ENCODE results near the gene COIL. TPM values are rescaled to one million over a fixed set of nuclear protein-coding genes. Genes with fewer than 3 reads are reported as not detected.
"Not testable (repeated sequence)": the region's sequence is repeated elsewhere in the genome, so short reads cannot be mapped to it uniquely, and the experiment has no call there.

COIL gene
- total RNA-seq, 2 experiments from 2014 or later, result 20.5 to 20.7 TPM

GRCh38 chr17:56966338-56966737 lies 5.5 kb upstream of the COIL start:
- Histone ChIP-seq H3K4me2 (ENCODE audit: low read length) (no peak overlapping the region), H3K4me1 (ENCODE audit: insufficient read depth, low read length, poor library complexity, severe bottlenecking) (peaks cover 13% of the 10 kb centered on the region), H3K9me3 (ENCODE audit: low read length) (peaks cover 17% of the 10 kb centered on the region; the same call in 1 of the 2 replicates), H3K9me2 (ENCODE audit: insufficient read depth, low read length) (no peaks in the 10 kb centered on the region), H3K36me3 (ENCODE audit: insufficient read depth, low read length) (no peaks in the 10 kb centered on the region), H4K20me1 (ENCODE audit: insufficient read depth, low read length) (no peaks in the 10 kb centered on the region), H3K4me3 (ENCODE audit: low read depth, low read length, poor library complexity, severe bottlenecking) (no peak overlapping the region), H3K27ac (ENCODE audit: low read depth, low read length, poor library complexity, severe bottlenecking) (no peak overlapping the region), H3K79me2 (ENCODE audit: insufficient read depth, low read depth, low read length) (no peaks in the 10 kb centered on the region), H2AFZ (ENCODE audit: low read length) (no peak overlapping the region)
- intact Hi-C loops (cut with micrococcal nuclease; ENCODE audit: unreplicated experiment), result no loop called here
- BruUV-seq (replicated peaks), result no TSS peak
- no peak for DNase-seq (ENCODE audit: low spot score)
- POLR2A ChIA-PET, result interaction anchor here (0.6 to 2.5 kb wide), 2 partner anchors 11 to 12 kb away, joined by 4 to 13 read pairs; partner anchors contain the start of gene SCPEP1
- CTCF ChIA-PET (ENCODE audit: unreplicated experiment), result no interaction called here
- TF ChIP-seq EZH2phosphoT487 (IDR thresholded peaks at IDR 0.05; ENCODE audit: borderline replicate concordance, low read depth, low read length) (no peak), CTCF (conservative IDR thresholded peaks at IDR 0.05; ENCODE audit: low read length) (no peak)

GRCh38 chr17:56965681-56966080 lies 4.8 kb upstream of the COIL start:
- H2AFZ ChIP-seq (ENCODE audit: low read length); BruUV-seq (replicated peaks); H3K9me3 ChIP-seq (ENCODE audit: low read length); H3K36me3 ChIP-seq (ENCODE audit: insufficient read depth, low read length); H3K4me3 ChIP-seq (ENCODE audit: low read depth, low read length, poor library complexity, severe bottlenecking); H4K20me1 ChIP-seq (ENCODE audit: insufficient read depth, low read length); CTCF ChIA-PET (ENCODE audit: unreplicated experiment); intact Hi-C loops (cut with micrococcal nuclease; ENCODE audit: unreplicated experiment); POLR2A ChIA-PET; H3K79me2 ChIP-seq (ENCODE audit: insufficient read depth, low read depth, low read length); H3K4me2 ChIP-seq (ENCODE audit: low read length); H3K9me2 ChIP-seq (ENCODE audit: insufficient read depth, low read length); DNase-seq (ENCODE audit: low spot score); H3K27ac ChIP-seq (ENCODE audit: low read depth, low read length, poor library complexity, severe bottlenecking): not testable (repeated sequence)
- peaks cover 16% of the 10 kb centered on the region for H3K4me1 ChIP-seq (ENCODE audit: insufficient read depth, low read length, poor library complexity, severe bottlenecking)

- H3K9me3 ChIP-seq (ENCODE audit: low read length); H3K9me2 ChIP-seq (ENCODE audit: insufficient read depth, low read length); CTCF ChIA-PET (ENCODE audit: unreplicated experiment); intact Hi-C loops (cut with micrococcal nuclease; ENCODE audit: unreplicated experiment); H3K79me2 ChIP-seq (ENCODE audit: insufficient read depth, low read depth, low read length); H3K36me3 ChIP-seq (ENCODE audit: insufficient read depth, low read length); DNase-seq (ENCODE audit: low spot score); H4K20me1 ChIP-seq (ENCODE audit: insufficient read depth, low read length); BruUV-seq (replicated peaks); H2AFZ ChIP-seq (ENCODE audit: low read length); H3K4me2 ChIP-seq (ENCODE audit: low read length); H3K4me3 ChIP-seq (ENCODE audit: low read depth, low read length, poor library complexity, severe bottlenecking); POLR2A ChIA-PET; H3K27ac ChIP-seq (ENCODE audit: low read depth, low read length, poor library complexity, severe bottlenecking): not testable (repeated sequence)
- H3K4me1 ChIP-seq (ENCODE audit: insufficient read depth, low read length, poor library complexity, severe bottlenecking), result peaks cover 16% of the 10 kb centered on the region
Measured at GRCh38 chr17:56965241-56965640, 4.4 kb upstream of the COIL start.

GRCh38 chr17:56956992-56957391 lies 3.9 kb downstream of the COIL start:
- intact Hi-C loops (cut with micrococcal nuclease; ENCODE audit: unreplicated experiment), result no loop called here
- no peaks in the 10 kb centered on the region; the same call in 1 of the 2 replicates for H4K20me1 ChIP-seq (ENCODE audit: insufficient read depth, low read length)
- no TSS peak for BruUV-seq (replicated peaks)
- no peak overlapping the region for H3K4me3 ChIP-seq (ENCODE audit: low read depth, low read length, poor library complexity, severe bottlenecking)
- H3K79me2 ChIP-seq (ENCODE audit: insufficient read depth, low read depth, low read length), result peaks cover 57% of the 10 kb centered on the region; the same call in 1 of the 2 replicates
- H2AFZ ChIP-seq (ENCODE audit: low read length), result no peak overlapping the region
- POLR2A ChIA-PET, result interaction anchor here (1.0 kb wide), 1 partner anchor 64 kb away, joined by 5 read pairs; no protein-coding TSS in a partner anchor
- H3K4me2 ChIP-seq (ENCODE audit: low read length), result no peak overlapping the region
- no peak overlapping the region for H3K27ac ChIP-seq (ENCODE audit: low read depth, low read length, poor library complexity, severe bottlenecking)
- TF ChIP-seq EZH2phosphoT487 (IDR thresholded peaks at IDR 0.05; ENCODE audit: borderline replicate concordance, low read depth, low read length), result no peak
- no peak for TF ChIP-seq CTCF (conservative IDR thresholded peaks at IDR 0.05; ENCODE audit: low read length)
- H3K4me1 ChIP-seq (ENCODE audit: insufficient read depth, low read length, poor library complexity, severe bottlenecking), result peaks cover 28% of the 10 kb centered on the region
- CTCF ChIA-PET (ENCODE audit: unreplicated experiment), result no interaction called here
- DNase-seq (ENCODE audit: low spot score), result no peak
- H3K9me2 ChIP-seq (ENCODE audit: insufficient read depth, low read length), result no peaks in the 10 kb centered on the region
- H3K9me3 ChIP-seq (ENCODE audit: low read length), result no peaks in the 10 kb centered on the region
- H3K36me3 ChIP-seq (ENCODE audit: insufficient read depth, low read length), result peaks cover 21% of the 10 kb centered on the region
